ENCODE data around the gene NME9.

NME9 gene

DNA sequence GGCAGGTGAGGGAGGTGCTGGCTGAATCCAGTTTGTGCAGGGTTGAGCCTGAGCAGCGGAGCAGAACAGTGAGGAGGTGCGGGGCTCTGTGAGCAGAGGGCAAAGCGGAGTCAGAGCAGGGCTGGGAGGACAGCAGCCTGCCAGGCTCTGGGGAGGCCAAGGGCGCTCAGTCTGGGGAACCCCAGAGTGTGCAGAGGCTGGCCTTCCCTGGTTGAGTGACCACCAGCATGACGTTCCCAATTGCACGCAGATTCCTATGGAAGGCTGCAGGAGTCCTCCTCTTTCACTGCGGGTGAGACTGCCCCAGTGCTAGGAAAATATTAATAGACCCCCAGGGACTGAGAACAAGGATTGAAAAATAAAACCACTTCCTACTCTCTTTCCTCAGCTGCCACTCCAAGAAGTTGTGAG lies 31.9 kb upstream of the NME9 start:
- DNase-seq, result no peak

DNA sequence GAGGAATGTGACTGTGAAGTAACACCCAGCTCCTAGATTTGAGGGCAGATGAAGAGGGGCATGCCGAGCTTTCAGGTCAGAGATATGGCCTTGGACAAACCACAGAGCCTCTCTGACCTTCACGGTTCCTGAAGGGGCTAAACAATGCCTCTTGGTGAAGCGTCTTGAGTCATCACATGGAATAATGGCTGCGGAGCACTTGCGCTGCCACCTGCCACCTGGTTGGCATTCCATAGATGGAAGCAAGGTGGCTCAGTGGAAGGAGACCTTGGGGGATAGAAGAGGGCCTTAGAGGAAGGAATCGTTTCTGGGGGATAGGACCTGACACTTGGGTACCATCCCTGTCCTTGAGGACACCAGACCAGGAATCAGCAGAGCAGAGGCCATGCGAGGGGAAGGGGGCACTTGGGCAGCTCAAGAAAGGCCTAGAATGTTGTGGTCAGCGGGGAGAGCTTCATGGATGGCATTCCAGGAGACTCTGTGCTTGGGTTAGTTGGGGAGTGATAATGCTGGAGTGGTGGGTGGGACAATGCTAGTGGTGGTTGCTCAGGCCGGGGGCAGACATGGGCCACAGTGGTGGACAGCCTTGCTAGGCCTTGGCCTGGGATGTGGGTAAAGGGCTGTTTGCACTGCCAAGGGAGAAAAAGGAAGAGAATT lies 31.3 kb upstream of the NME9 start:
- no peak for DNase-seq

GRCh38 chr3:138359919-138360868 lies 30.5 kb upstream of the NME9 start:
- no peak for DNase-seq

DNA sequence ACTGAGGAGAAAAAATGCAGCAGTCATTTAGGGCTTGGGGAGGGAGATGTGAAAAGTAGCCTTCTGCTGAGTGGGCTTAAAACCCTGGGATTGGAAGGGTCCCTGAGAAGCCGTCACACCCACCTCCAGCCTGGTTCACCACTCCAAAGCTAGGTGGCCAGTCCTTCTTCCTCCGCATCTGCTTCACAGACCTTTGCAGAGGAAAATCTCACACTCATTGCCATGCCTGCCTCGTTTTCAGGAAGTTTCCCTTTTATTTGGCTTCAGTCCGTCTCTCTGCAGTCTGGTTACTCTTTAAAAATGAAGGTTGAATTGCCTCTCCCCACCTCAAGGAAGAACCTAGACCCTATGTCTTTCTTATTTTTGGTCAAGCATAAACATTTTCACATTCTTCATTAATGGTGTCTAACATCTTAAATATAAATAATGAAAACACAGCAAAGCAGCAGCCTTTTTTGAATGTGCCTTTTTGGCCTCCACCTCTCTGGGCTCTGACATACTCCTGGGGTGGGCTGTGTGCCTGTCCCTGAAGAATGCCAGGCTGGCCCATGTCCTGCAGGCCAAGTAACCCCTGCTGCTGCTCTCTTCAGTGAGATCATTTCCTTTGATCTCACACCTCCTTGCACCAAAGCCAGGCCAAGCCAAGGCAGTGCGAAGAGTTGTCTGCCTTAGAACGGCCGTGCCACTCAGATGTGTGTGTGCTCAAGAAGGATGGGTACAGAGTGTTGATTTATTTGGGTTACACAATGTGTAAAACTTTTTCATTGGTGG lies 29.7 kb upstream of the NME9 start:
- DNase-seq, result no peak

DNA sequence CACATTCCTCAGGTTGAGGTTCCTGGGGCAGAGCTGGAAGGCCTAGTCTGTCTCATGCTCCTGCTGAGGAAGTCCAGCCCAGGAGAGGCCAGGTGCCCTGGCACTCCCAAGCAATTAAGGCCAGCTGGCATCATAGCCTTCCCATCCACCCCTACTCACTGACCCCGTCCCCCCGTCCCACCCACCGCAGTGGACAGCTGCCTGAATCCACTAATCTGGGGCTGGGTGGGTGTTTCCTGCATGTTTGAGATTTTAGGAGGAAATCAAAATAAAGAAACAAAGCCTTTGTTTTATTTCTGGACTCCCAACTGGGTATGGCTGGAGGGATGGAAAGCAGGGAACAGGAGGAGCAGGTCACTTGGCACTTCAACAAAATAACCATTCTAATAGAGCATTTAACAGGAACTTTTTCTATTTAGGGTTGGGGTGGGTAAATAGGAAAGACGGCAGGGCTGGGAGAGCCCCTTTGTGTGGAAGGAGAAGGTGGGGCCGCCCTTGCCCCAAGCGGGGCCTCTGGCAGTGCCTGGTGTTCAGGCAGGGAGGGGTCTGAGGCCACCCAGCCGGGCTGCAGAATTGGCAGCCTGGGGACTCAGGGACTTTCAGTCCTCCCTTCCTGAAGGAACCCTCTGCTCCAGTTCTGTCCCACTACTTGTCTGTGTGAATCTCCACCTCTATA lies 27.2 kb upstream of the NME9 start:
- DNase-seq, result no peak

GRCh38 chr3:138355071-138355470 lies 25.4 kb upstream of the NME9 start:
- no peak for DNase-seq

DNA sequence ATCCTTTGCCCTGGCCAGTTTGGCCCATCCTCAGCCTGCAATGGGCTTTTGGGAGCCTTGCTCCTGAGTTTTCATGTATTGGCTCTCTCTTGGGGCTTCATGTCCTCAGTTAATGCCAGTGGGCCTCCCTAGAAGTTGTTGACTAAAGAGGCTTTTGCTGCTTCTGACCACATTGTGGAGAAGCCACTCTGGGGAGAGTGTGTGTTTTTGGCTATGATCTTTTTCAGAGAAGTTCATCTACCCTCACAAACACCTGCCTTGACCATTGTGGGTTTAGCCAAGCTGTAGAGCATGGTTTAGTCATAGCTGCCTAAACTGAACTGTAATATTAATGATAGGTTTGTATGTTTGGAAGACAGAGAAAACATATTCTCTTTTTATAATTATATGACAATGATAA lies 24.7 kb upstream of the NME9 start:
- DNase-seq, result no peak

- no peak for DNase-seq
Measured at GRCh38 chr3:138351916-138352550, 22.4 kb upstream of the NME9 start.

DNA sequence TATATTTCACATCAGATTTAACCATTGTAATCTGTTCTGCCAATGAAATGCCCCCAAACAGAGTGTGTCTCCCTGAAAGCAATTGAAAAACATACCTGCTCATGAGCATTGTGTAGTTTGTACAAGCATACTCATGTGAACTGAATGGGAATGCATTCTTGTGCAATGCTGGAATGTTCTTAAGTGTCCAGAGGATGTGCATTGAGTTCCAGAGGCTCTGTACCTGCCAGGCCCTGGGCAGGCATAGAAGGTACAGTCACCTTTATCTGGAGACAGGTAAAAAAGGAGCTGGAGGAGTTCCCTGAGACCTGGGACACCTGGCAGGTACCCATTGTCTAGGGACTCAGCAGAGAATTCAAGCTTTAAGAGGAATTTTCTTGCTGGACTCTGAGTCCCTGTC lies 21.5 kb upstream of the NME9 start:
- DNase-seq, result no peak

GRCh38 chr3:138349926-138350665 lies 20.4 kb upstream of the NME9 start:
- DNase-seq, result no peak

DNA sequence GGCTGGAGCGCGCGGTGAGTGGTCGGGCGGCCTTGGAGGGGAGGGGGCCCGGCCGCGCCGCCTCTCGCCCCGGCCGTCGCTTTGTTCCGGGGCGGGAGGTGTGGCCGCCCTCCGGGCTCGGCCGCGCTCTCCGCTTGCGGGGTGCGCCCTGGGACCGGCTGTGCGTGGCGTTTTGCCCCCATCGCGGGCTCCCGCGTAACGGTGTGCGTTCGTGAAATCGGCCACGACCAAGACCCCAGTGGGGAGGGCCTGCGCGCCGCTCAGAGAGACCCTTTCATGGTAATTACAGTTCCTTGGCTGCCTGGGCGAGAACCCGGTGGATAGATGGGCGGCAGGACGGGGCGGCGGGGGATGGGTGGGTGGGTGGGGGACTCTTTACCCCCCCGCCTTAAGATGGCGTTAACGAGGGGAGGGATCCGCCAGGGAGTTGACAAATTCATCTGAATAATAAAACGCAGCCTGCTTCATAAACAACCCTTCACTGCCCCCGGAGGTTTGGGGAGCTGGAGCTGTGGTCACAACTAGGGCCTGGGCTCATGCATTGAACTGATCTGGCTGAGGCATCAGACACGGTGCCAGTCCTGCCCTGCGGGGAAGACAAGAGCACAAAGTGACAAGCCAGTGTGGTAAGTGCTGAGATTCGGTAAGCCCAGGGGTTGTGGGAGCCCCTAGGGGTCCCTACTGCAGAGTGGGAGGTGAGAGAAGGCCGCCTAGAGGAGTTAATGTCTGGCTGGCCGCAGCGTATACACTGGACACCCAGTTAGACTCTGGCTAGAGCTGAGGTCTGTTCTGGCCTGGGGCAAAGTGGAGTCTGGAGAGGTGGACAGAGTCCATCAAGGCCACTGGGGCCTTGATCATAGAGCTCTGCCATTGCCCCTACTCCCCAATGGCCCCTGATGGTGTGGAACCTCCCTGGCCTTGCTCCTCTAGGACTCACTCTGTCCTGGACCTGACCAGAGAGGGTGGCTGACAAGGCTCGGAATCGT lies 19.4 kb upstream of the NME9 start:
- DNase-seq, result no peak

GRCh38 chr3:138347960-138348753 lies 18.5 kb upstream of the NME9 start, which contains the start of gene MRAS:
Gene MRAS (plus strand): TSS chr3:138348579. CDS start chr3:138372884, 24,305 bp downstream.
- DNase-seq, result peak in 2 of 5 experiments; percentile 11 to 19

GRCh38 chr3:138344754-138345153 lies 15.1 kb upstream of the NME9 start:
- no peak for DNase-seq

GRCh38 chr3:138340511-138340910 lies 10.9 kb upstream of the NME9 start:
- DNase-seq, result no peak

DNA sequence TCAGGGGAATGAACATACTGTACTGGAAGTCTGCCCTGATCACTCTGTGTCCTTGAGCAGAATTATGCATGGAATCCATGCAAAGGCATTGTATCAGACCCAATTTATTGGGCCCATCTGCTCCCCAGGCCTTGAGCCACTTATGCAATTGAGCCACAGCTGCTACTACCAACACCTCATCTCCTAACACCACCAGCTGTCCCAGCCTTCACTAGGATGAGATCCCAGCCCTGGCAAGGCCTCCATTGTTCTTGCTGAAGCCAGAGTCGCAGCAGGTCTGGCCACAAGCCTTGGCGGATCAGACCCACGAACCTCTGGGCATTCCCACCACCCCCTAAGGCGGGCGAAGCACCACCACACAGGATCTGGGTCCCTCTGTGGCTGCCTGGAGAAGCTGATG lies 9.2 kb upstream of the NME9 start:
- no peak for DNase-seq

DNA sequence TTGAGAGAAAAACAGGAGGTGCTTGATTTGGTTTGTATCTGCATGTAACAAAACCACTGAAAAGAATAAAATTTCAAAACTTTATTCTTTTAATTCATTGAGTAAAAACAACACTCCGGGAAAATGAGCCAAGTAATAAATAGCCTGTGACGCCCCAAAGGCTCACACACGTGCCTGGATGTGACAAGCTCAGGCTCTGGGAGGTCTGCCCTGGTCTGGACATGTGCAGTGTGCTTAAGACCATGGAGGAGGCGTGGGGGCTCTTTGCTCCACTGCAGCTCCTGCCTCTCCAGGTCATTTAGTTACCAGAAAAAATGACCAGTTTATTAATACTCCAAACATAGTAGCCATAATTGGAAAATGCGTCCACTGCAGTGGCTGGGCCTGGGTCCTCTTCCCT lies 8.6 kb upstream of the NME9 start:
- no peak for DNase-seq

- DNase-seq, result no peak
Measured at GRCh38 chr3:138336454-138336999, 6.9 kb upstream of the NME9 start.

DNA sequence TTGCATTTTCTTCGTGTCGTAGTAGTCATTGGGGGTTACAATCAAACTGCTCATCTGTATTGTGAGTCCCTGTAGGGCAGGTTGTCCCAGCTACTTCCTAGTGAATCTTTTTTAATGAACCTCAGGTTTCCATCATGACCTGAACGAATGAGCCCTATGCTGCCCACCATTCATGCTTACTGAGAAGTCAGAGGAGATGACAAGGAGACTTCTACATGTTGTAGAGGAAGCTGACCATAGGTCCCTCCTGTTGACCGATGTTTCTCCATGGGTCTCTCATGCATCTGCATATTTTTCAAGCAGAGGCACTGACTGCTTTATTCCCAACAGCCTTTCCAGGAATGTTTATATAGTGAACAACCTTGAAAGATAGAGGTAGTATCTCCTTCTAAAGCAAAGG lies 5.0 kb upstream of the NME9 start:
- DNase-seq, result no peak
